ENCODE measurements around the gene REELD1.

REELD1 gene

GRCh38 chr4:146237092-146237491 is 22.8 kb downstream of the REELD1 start:
- H3K36me3 ChIP-seq (ENCODE audit: insufficient read depth, low read length), result no peaks in the 10 kb centered on the region
- H2AFZ ChIP-seq (ENCODE audit: low read length), result no peak overlapping the region
- H3K79me2 ChIP-seq (ENCODE audit: insufficient read depth, low read length), result no peaks in the 10 kb centered on the region
- H3K9me2 ChIP-seq (replicated peaks; ENCODE audit: low read depth, low read length), result no peaks in the 10 kb centered on the region
- H3K9ac ChIP-seq (ENCODE audit: low read depth, low read length, poor library complexity, severe bottlenecking), result no peak overlapping the region
- H3K4me1 ChIP-seq (ENCODE audit: insufficient read depth, low read length, poor library complexity, severe bottlenecking), result peaks cover 3% of the 10 kb centered on the region
- H3K9me3 ChIP-seq (ENCODE audit: insufficient read depth, low read depth, low read length), result no peaks in the 10 kb centered on the region
- H3K27me3 ChIP-seq (ENCODE audit: insufficient read depth, low read length, poor library complexity, severe bottlenecking), result no peaks in the 10 kb centered on the region
- H3F3A ChIP-seq (ENCODE audit: low read depth), result no peaks in the 10 kb centered on the region
- TF ChIP-seq, protein P1, sequence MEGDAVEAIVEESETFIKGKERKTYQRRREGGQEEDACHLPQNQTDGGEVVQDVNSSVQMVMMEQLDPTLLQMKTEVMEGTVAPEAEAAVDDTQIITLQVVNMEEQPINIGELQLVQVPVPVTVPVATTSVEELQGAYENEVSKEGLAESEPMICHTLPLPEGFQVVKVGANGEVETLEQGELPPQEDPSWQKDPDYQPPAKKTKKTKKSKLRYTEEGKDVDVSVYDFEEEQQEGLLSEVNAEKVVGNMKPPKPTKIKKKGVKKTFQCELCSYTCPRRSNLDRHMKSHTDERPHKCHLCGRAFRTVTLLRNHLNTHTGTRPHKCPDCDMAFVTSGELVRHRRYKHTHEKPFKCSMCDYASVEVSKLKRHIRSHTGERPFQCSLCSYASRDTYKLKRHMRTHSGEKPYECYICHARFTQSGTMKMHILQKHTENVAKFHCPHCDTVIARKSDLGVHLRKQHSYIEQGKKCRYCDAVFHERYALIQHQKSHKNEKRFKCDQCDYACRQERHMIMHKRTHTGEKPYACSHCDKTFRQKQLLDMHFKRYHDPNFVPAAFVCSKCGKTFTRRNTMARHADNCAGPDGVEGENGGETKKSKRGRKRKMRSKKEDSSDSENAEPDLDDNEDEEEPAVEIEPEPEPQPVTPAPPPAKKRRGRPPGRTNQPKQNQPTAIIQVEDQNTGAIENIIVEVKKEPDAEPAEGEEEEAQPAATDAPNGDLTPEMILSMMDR (conservative IDR thresholded peaks at IDR 0.05; ENCODE audit: low read length), result no peak
- no peak overlapping the region for H3K4me2 ChIP-seq (ENCODE audit: low read depth, low read length, poor library complexity, severe bottlenecking)
- H4K20me1 ChIP-seq (ENCODE audit: insufficient read depth, low read length, poor library complexity, severe bottlenecking), result no peaks in the 10 kb centered on the region
- H3K4me3 ChIP-seq (ENCODE audit: low read length, poor library complexity, severe bottlenecking), result no peak overlapping the region

DNA sequence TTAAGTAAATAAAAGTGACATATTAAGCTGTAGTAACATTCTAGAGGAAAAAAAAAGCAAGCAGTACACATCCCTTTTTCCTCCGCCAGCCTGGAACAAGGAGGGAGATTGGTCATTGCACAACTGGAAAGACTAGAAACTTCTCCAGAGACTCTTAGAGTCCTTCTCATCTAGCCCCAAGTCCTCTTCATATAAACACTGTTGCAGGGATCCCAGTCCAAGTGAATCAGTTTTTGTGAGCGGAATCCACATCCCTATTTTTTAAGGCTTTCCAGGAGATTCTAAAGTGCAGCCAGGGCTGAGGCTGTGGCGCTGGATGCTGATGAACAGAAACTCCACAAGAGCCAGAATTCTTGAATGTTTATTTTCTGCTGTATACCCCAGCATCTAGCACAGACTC is 23.8 kb downstream of the REELD1 start:
- H3K9me3 ChIP-seq (ENCODE audit: insufficient read depth, low read depth, low read length), result no peaks in the 10 kb centered on the region
- peaks cover 3% of the 10 kb centered on the region for H3K4me1 ChIP-seq (ENCODE audit: insufficient read depth, low read length, poor library complexity, severe bottlenecking)
- no peaks in the 10 kb centered on the region for H3K79me2 ChIP-seq (ENCODE audit: insufficient read depth, low read length)
- H3K27me3 ChIP-seq (ENCODE audit: insufficient read depth, low read length, poor library complexity, severe bottlenecking), result no peaks in the 10 kb centered on the region
- H3K4me2 ChIP-seq (ENCODE audit: low read depth, low read length, poor library complexity, severe bottlenecking), result no peak overlapping the region
- H3K4me3 ChIP-seq (ENCODE audit: low read length, poor library complexity, severe bottlenecking), result no peak overlapping the region
- no peaks in the 10 kb centered on the region for H3K9me2 ChIP-seq (replicated peaks; ENCODE audit: low read depth, low read length)
- no peak for TF ChIP-seq EZH2phosphoT487 (IDR thresholded peaks at IDR 0.05; ENCODE audit: borderline replicate concordance)
- TF ChIP-seq, protein P1 (conservative IDR thresholded peaks at IDR 0.05; ENCODE audit: low read length), result no peak
- no peaks in the 10 kb centered on the region for H3F3A ChIP-seq (ENCODE audit: low read depth)
- no peak overlapping the region for H2AFZ ChIP-seq (ENCODE audit: low read length)
- H3K9ac ChIP-seq (ENCODE audit: low read depth, low read length, poor library complexity, severe bottlenecking), result no peak overlapping the region
- H3K36me3 ChIP-seq (ENCODE audit: insufficient read depth, low read length), result no peaks in the 10 kb centered on the region
- no peaks in the 10 kb centered on the region for H4K20me1 ChIP-seq (ENCODE audit: insufficient read depth, low read length, poor library complexity, severe bottlenecking)

GRCh38 chr4:146243141-146243882 is 29.0 kb downstream of the REELD1 start:
- Histone ChIP-seq H3K79me2 (ENCODE audit: insufficient read depth, low read length) (no peaks in the 10 kb centered on the region), H2AFZ (ENCODE audit: low read length) (no peak overlapping the region), H3K4me1 (ENCODE audit: insufficient read depth, low read length, poor library complexity, severe bottlenecking) (peaks cover 3% of the 10 kb centered on the region), H3K4me2 (ENCODE audit: low read depth, low read length, poor library complexity, severe bottlenecking) (no peak overlapping the region), H3K27me3 (ENCODE audit: insufficient read depth, low read length, poor library complexity, severe bottlenecking) (no peaks in the 10 kb centered on the region), H3K9me2 (replicated peaks; ENCODE audit: low read depth, low read length) (no peaks in the 10 kb centered on the region), H3K9me3 (ENCODE audit: insufficient read depth, low read depth, low read length) (no peaks in the 10 kb centered on the region), H3K36me3 (ENCODE audit: insufficient read depth, low read length) (no peaks in the 10 kb centered on the region), H3F3A (ENCODE audit: low read depth) (no peaks in the 10 kb centered on the region), H3K4me3 (ENCODE audit: low read length, poor library complexity, severe bottlenecking) (no peak overlapping the region), H3K9ac (ENCODE audit: low read depth, low read length, poor library complexity, severe bottlenecking) (no peak overlapping the region), H4K20me1 (ENCODE audit: insufficient read depth, low read length, poor library complexity, severe bottlenecking) (no peaks in the 10 kb centered on the region)
- TF ChIP-seq EZH2phosphoT487 (IDR thresholded peaks at IDR 0.05; ENCODE audit: borderline replicate concordance), result no peak
- TF ChIP-seq, protein P1 (conservative IDR thresholded peaks at IDR 0.05; ENCODE audit: low read length), result peak; percentile 71

All from Loucy (cell line).